Thyroid gland (tissue), 4 donors: ENCODE measurements around the gene UBQLN4. TPM values are rescaled to one million over a fixed set of nuclear protein-coding genes. Genes with fewer than 3 reads are reported as not detected.

Source experiments
- DNase-seq, 2 donors: peaks; one replicate each; pipeline ENCODE4 v3.0.0-alpha.2; 2019
- H3K27ac ChIP-seq, 3 donors: fragments of 200-600 bp; sonication (generic); 1 replicate in 2 of 3; 2 replicates in 1 of 3; pipeline ENCODE4 v1.5.1; 2016 to 2019; ENCODE audit warnings: mild to moderate bottlenecking in 1 of 3, moderate library complexity in 1 of 3
- H3K27me3 ChIP-seq: fragments of 200-600 bp; sonication (generic); one replicate; pipeline ENCODE4 v1.5.1; 2019
- H3K36me3 ChIP-seq, 2 donors: fragments of 200-600 bp; sonication (generic); one replicate each; pipeline ENCODE4 v1.5.1; 2016 to 2019
- H3K4me1 ChIP-seq, 2 donors: fragments of 200-600 bp; sonication (generic); one replicate each; pipeline ENCODE4 v1.5.1; 2017 to 2019
- H3K4me3 ChIP-seq, 3 donors: fragments of 200-600 bp; sonication (generic); replicated peaks in 1 of 3; 1 replicate in 2 of 3; 2 replicates in 1 of 3; pipeline ENCODE4 v1.5.1; 2016; ENCODE audit warnings: mild to moderate bottlenecking in 1 of 3
- H3K9me3 ChIP-seq: fragments of 200-600 bp; sonication (generic); one replicate; pipeline ENCODE4 v1.5.1; 2017
- CTCF ChIP-seq, 6 experiments: fragments of 200-600 bp in 3 of 6; fragments of 450-650 bp in 3 of 6; sonication (generic) in 3 of 6; IDR thresholded peaks; one replicate each; pipeline ENCODE4 v1.5.1; 2016 to 2019; ENCODE audit warnings: antibody characterized with exemption in 6 of 6, mild to moderate bottlenecking in 2 of 6, inconsistent platforms in 1 of 6, moderate library complexity in 1 of 6
- POLR2A ChIP-seq, 2 donors: fragments of 450-650 bp; IDR thresholded peaks; one replicate each; pipeline ENCODE4 v1.6.1; 2017; ENCODE audit warnings: antibody characterized with exemption in 2 of 2, mild to moderate bottlenecking in 2 of 2, moderate library complexity in 1 of 2
- WGBS, 2 donors: methylation state at CpG; one replicate each; pipeline ENCODE4 v1.1.5; 2017; 5-methylcytosine and 5-hydroxymethylcytosine counted together
- intact Hi-C: fragments of 100-400 bp; cut with DNase I; formaldehyde crosslinking; loops from one replicate; pipeline ENCODE4 v1.15.1; 2023
- total RNA-seq, 4 donors: library from RNA; depleted of rRNA; stranded (reverse); fragments of >200 nt; gene quantifications; one replicate each; pipeline ENCODE4 v1.2.3, GENCODE V29; 2016

Gene UBQLN4
- total RNA-seq, 4 donors from 2014 or later: 10.8 to 18.8 (median 16.9) TPM

GRCh38 chr1:155996166-155996565 is 57.4 kb downstream of the UBQLN4 start:
- WGBS, 2 donors: 50 to 62% methylated on average over 2 of the region's 2 CpGs
- no peak for DNase-seq
- Histone ChIP-seq H3K4me3 (no peak overlapping the region), H3K36me3 (no peaks in the 10 kb centered on the region), H3K9me3 (no peaks in the 10 kb centered on the region), H3K27ac (no peak overlapping the region), H3K4me1 (peaks cover 3 to 7% of the 10 kb centered on the region in 2 donors), H3K27me3 (no peaks in the 10 kb centered on the region)
- intact Hi-C loops: no loop called here
- no peak for TF ChIP-seq POLR2A (IDR thresholded peaks at IDR 0.05)

GRCh38 chr1:155993595-155993994 is 60.0 kb downstream of the UBQLN4 start:
- no peak for TF ChIP-seq CTCF (IDR thresholded peaks at IDR 0.05)
- no peak for TF ChIP-seq POLR2A (IDR thresholded peaks at IDR 0.05)
- 66 to 88% methylated on average over 2 to 3 of the region's 3 CpGs for WGBS, 2 donors
- no peaks in the 10 kb centered on the region for H3K9me3 ChIP-seq
- peaks cover 0 to 8% of the 10 kb centered on the region in 2 donors for H3K4me1 ChIP-seq
- no peak for DNase-seq
- H3K27me3 ChIP-seq: no peaks in the 10 kb centered on the region
- H3K4me3 ChIP-seq: no peak overlapping the region
- no peak overlapping the region for H3K27ac ChIP-seq
- no peaks in the 10 kb centered on the region for H3K36me3 ChIP-seq
- intact Hi-C loops: no loop called here

- Histone ChIP-seq H3K9me3 (no peaks in the 10 kb centered on the region), H3K27me3 (no peaks in the 10 kb centered on the region), H3K4me3 (no peak overlapping the region), H3K4me1 (peaks cover 0 to 8% of the 10 kb centered on the region in 2 donors), H3K27ac (no peak overlapping the region), H3K36me3 (no peaks in the 10 kb centered on the region)
- no peak for DNase-seq
- WGBS, 2 donors: 89 to 90% methylated on average over 6 of the region's 6 CpGs
- intact Hi-C loops: loop anchor here (2.0 kb wide), 1 partner anchor 53 kb away; no protein-coding TSS in a partner anchor
- TF ChIP-seq POLR2A (IDR thresholded peaks at IDR 0.05) (no peak), CTCF (IDR thresholded peaks at IDR 0.05) (no peak)
Observed at GRCh38 chr1:155990005-155990739, 63.4 kb downstream of the UBQLN4 start.

GRCh38 chr1:155989242-155990004 is 64.2 kb downstream of the UBQLN4 start:
- DNase-seq: peak; percentile 64 to 66
- WGBS, 2 donors: 33 to 38% methylated on average over 9 of the region's 9 CpGs
- no peaks in the 10 kb centered on the region for H3K9me3 ChIP-seq

More at GRCh38 chr1:155989242-155990004, 64.2 kb downstream of the UBQLN4 start:
- intact Hi-C loops: loop anchor here (2.0 kb wide), 1 partner anchor 53 kb away; no protein-coding TSS in a partner anchor
- H3K4me1 ChIP-seq: peaks cover 0 to 9% of the 10 kb centered on the region in 2 donors
- H3K27me3 ChIP-seq: no peaks in the 10 kb centered on the region
- no peak overlapping the region for H3K4me3 ChIP-seq
- H3K36me3 ChIP-seq: no peaks in the 10 kb centered on the region
- TF ChIP-seq CTCF (IDR thresholded peaks at IDR 0.05) (peak; percentile 98 to 99 (median 98)), POLR2A (IDR thresholded peaks at IDR 0.05) (no peak)
- H3K27ac ChIP-seq: peak overlapping the region in 2 of 3 donors; percentile 15 to 30

Other genes starting within 250 kb of the UBQLN4 start
- 10 to 100 TPM; 32.3 to 64.9 (median 43.6) TPM for gene GON4L, start 196.6 kb downstream of the UBQLN4 start, total RNA-seq
- gene SYT11, start 194.2 kb downstream of the UBQLN4 start, total RNA-seq: 1 to 10 TPM; 3.3 to 9.1 (median 3.6) TPM
- gene RIT1, start 142.4 kb downstream of the UBQLN4 start, total RNA-seq: 10 to 100 TPM; 19.5 to 32.6 (median 27.4) TPM
- gene KHDC4, start 119.4 kb downstream of the UBQLN4 start, total RNA-seq: 100 to 1,000 TPM in 1 of 4 donors, 10 to 100 TPM in 3; 58.5 to 114 (median 60.6) TPM
- gene RXFP4, start 112.2 kb downstream of the UBQLN4 start, total RNA-seq: not detected
- gene ARHGEF2, start 75.3 kb downstream of the UBQLN4 start, total RNA-seq: 10 to 100 TPM; 47.4 to 80.1 (median 66.6) TPM
- gene SSR2, start 32.8 kb downstream of the UBQLN4 start, total RNA-seq: 100 to 1,000 TPM in 3 of 4 donors, 10 to 100 TPM in 1; 78.6 to 193 (median 130) TPM
- gene LAMTOR2, start 984 bp upstream of the UBQLN4 start, total RNA-seq: 10 to 100 TPM; 14.7 to 76.8 (median 41.1) TPM
- 10 to 100 TPM; 65.9 to 88.0 (median 74.1) TPM for gene RAB25, start 7.4 kb upstream of the UBQLN4 start, total RNA-seq
- 1 to 10 TPM in 1 of 4 donors, under 1 TPM in 3; 0.17 to 1.8 (median 0.33) TPM for gene MEX3A, start 28.7 kb upstream of the UBQLN4 start, total RNA-seq
- 100 to 1,000 TPM; 235 to 412 (median 327) TPM for gene LMNA, start 60.9 kb upstream of the UBQLN4 start, total RNA-seq
- 10 to 100 TPM; 21.5 to 50.8 (median 37.5) TPM for gene SEMA4A, start 99.8 kb upstream of the UBQLN4 start, total RNA-seq
- gene SLC25A44, start 140.3 kb upstream of the UBQLN4 start, total RNA-seq: 10 to 100 TPM; 14.5 to 19.7 (median 17.7) TPM
- 100 to 1,000 TPM in 3 of 4 donors, 10 to 100 TPM in 1; 73.6 to 121 (median 107) TPM for gene PMF1, start 159.2 kb upstream of the UBQLN4 start, total RNA-seq
- gene BGLAP, start 188.4 kb upstream of the UBQLN4 start, total RNA-seq: 1 to 10 TPM in 3 of 4 donors, not detected in 1; 1.0 to 4.4 (median 1.3) TPM
- gene PAQR6, start 194.3 kb upstream of the UBQLN4 start, total RNA-seq: 1 to 10 TPM in 2 of 4 donors, under 1 TPM in 2; 0.63 to 2.3 (median 1.3) TPM
- 10 to 100 TPM; 57.2 to 89.0 (median 76.1) TPM for gene SMG5, start 229.0 kb upstream of the UBQLN4 start, total RNA-seq
- gene TMEM79, start 230.5 kb upstream of the UBQLN4 start, total RNA-seq: 1 to 10 TPM in 3 of 4 donors, under 1 TPM in 1; 0.96 to 2.2 (median 1.7) TPM
- 10 to 100 TPM; 43.3 to 56.1 (median 49.8) TPM for gene GLMP, start 241.9 kb upstream of the UBQLN4 start, total RNA-seq
- gene VHLL, start 245.5 kb upstream of the UBQLN4 start, total RNA-seq: not detected